ENCODE results near the gene ZBTB33. TPM values are rescaled to one million over a fixed set of nuclear protein-coding genes. Genes with fewer than 3 reads are reported as not detected.

ZBTB33 gene
- total RNA-seq, 1 donor from 2014 or later = 11.2 TPM

- no peak for DNase-seq (ENCODE audit: low spot score)
- Mint-ChIP-seq H3K9me3 (ENCODE audit: low read depth) (peaks cover 1% of the 10 kb centered on the region), H3K36me3 (ENCODE audit: low read depth) (no peaks in the 10 kb centered on the region), H3K4me3 (ENCODE audit: unreplicated experiment) (no peak overlapping the region), H3K27me3 (ENCODE audit: low read depth) (peaks cover 3% of the 10 kb centered on the region), H3K27ac (ENCODE audit: unreplicated experiment) (no peak overlapping the region), H3K4me1 (ENCODE audit: low read depth) (peaks cover under 1% of the 10 kb centered on the region)
- no peak for TF ChIP-seq CTCF (IDR thresholded peaks at IDR 0.05)
Observed at GRCh38 chrX:120274958-120275357, 24.3 kb downstream of the ZBTB33 start.

DNA sequence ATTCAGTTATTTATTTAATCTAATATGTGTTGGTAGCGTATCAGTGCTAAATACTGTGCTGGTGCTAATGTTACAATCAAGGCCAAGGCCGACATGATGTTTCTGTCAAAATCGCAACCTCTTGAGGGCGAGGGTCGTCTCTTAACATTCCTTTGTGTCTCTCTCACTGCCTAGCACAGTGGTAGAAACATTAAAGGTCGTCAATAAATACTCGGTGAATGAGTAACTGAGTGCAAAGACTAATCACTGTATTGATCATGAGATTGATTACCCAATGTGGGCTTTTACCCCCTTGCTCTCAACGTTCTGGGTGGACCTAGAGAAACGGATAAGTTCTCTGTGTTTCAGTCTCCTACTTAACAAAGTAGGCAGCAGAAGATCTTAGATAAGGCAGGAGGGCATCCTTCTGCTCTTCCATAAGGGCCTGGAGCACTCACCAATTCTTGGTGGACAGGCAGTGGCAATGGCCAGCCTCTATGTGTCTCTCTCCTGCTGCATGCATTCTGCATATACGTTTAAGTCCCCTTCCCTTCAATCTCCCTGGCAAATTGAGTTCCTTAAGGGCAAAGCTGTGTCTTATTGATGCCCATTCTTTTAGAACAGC, 30.5 kb downstream of the ZBTB33 start:
- no peaks in the 10 kb centered on the region for H3K4me1 Mint-ChIP-seq (ENCODE audit: low read depth)

DNA sequence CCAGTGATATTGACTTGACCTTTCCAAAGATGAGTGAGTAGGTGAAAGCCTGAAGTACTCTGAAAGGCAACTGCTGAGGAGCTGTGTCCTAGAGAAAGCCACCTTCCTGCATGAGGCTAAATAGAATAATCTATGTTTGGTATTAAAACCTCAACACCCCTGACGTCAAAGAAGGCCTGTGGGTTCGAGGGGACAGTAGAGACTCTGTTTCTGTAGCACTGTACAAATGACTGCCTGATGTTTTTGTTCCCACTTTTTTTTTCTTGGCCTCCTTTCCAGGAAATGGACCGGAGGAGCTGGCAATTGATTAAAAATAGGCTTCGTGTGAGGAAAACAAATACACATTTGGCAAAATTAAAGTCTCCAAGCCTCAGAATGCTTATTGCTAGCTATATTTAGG, 31.1 kb downstream of the ZBTB33 start:
- Mint-ChIP-seq H3K4me1 (ENCODE audit: low read depth) (no peaks in the 10 kb centered on the region), H3K27ac (ENCODE audit: unreplicated experiment) (no peak overlapping the region), H3K9me3 (ENCODE audit: low read depth) (peaks cover 18% of the 10 kb centered on the region), H3K4me3 (ENCODE audit: unreplicated experiment) (no peak overlapping the region), H3K27me3 (ENCODE audit: low read depth) (peaks cover 5% of the 10 kb centered on the region), H3K36me3 (ENCODE audit: low read depth) (peaks cover 2% of the 10 kb centered on the region)
- no peak for TF ChIP-seq CTCF (IDR thresholded peaks at IDR 0.05)
- no peak for DNase-seq (ENCODE audit: low spot score)

More for the DNA sequence above, 30.5 kb downstream of the ZBTB33 start:
- Mint-ChIP-seq H3K9me3 (ENCODE audit: low read depth) (peaks cover 18% of the 10 kb centered on the region), H3K27ac (ENCODE audit: unreplicated experiment) (no peak overlapping the region), H3K36me3 (ENCODE audit: low read depth) (peaks cover 2% of the 10 kb centered on the region), H3K27me3 (ENCODE audit: low read depth) (peaks cover 6% of the 10 kb centered on the region), H3K4me3 (ENCODE audit: unreplicated experiment) (no peak overlapping the region)
- DNase-seq (ENCODE audit: low spot score) = no peak
- no peak for TF ChIP-seq CTCF (IDR thresholded peaks at IDR 0.05)

DNA sequence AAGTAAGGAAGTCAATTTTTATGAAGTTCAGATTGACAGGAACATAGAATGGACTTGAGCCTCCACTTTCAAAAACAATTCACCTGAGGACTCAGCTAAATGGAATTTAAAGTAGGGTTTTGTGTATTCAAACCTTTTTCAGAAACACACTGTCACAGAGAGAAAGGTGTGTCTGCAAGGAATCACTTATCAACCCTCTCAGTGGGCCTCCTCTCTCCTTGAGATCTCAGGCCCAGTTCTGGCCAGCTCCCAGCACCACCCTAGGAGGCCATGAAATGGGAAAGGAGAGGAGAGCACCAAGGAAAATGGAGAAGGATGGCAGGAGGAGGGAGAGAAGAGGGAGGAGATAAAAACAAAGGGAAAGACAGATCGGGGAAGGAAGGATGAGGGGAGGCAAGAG, 32.1 kb downstream of the ZBTB33 start:
- peaks cover 5% of the 10 kb centered on the region for H3K27me3 Mint-ChIP-seq (ENCODE audit: low read depth)
- H3K27ac Mint-ChIP-seq (ENCODE audit: unreplicated experiment) = no peak overlapping the region
- H3K4me3 Mint-ChIP-seq (ENCODE audit: unreplicated experiment) = no peak overlapping the region
- no peak for DNase-seq (ENCODE audit: low spot score)
- peaks cover 2% of the 10 kb centered on the region for H3K36me3 Mint-ChIP-seq (ENCODE audit: low read depth)
- no peak for TF ChIP-seq CTCF (IDR thresholded peaks at IDR 0.05)
- no peaks in the 10 kb centered on the region for H3K4me1 Mint-ChIP-seq (ENCODE audit: low read depth)
- peaks cover 18% of the 10 kb centered on the region for H3K9me3 Mint-ChIP-seq (ENCODE audit: low read depth)

- peaks cover 2% of the 10 kb centered on the region for H3K36me3 Mint-ChIP-seq (ENCODE audit: low read depth)
- peaks cover 18% of the 10 kb centered on the region for H3K9me3 Mint-ChIP-seq (ENCODE audit: low read depth)
- no peak for DNase-seq (ENCODE audit: low spot score)
- no peak for TF ChIP-seq CTCF (IDR thresholded peaks at IDR 0.05)
- no peaks in the 10 kb centered on the region for H3K4me1 Mint-ChIP-seq (ENCODE audit: low read depth)
- no peak overlapping the region for H3K27ac Mint-ChIP-seq (ENCODE audit: unreplicated experiment)
- no peak overlapping the region for H3K4me3 Mint-ChIP-seq (ENCODE audit: unreplicated experiment)
- H3K27me3 Mint-ChIP-seq (ENCODE audit: low read depth) = peaks cover 5% of the 10 kb centered on the region
Observed at GRCh38 chrX:120286733-120287512, 36.3 kb downstream of the ZBTB33 start.

Measured in chondrocyte (in vitro differentiated cells).